IPS DF 6.9 (cell line): ENCODE data around the gene ARG1.

Source experiments
- DNase-seq: peaks from one replicate; pipeline ENCODE4 v3.0.0-alpha.2; 2013; ENCODE audit warnings: low read depth, low spot score
- H3K27ac ChIP-seq: one replicate; pipeline ENCODE4 v1.5.1; 2013; ENCODE audit warnings: low read length, control low read depth
- H3K27me3 ChIP-seq: 2 replicates; pipeline ENCODE4 v1.6.1; 2013; ENCODE audit warnings: mild to moderate bottlenecking, low read length; ENCODE audit not compliant: control insufficient read depth, insufficient read depth
- H3K36me3 ChIP-seq: 2 replicates; pipeline ENCODE4 v1.6.1; 2013; ENCODE audit warnings: low read length; ENCODE audit not compliant: control insufficient read depth, insufficient read depth
- H3K4me1 ChIP-seq: 2 replicates; pipeline ENCODE4 v1.6.1; 2013; ENCODE audit warnings: low read length; ENCODE audit not compliant: control insufficient read depth, insufficient read depth
- H3K4me3 ChIP-seq: 2 replicates; pipeline ENCODE4 v1.5.1; 2013; ENCODE audit warnings: mild to moderate bottlenecking, low read length
- H3K9me3 ChIP-seq: 2 replicates; pipeline ENCODE4 v1.6.1; 2013; ENCODE audit warnings: low read length, inconsistent platforms; ENCODE audit not compliant: control insufficient read depth, insufficient read depth
- WGBS: extraction: QIAGEN DNeasy Blood & Tissue Kit; methylation state at CpG from one replicate; pipeline ENCODE4 v1.1.7; 2013; ENCODE audit warnings: mixed read lengths, missing lambda C conversion rate; ENCODE audit not compliant: insufficient read length, insufficient coverage; 5-methylcytosine and 5-hydroxymethylcytosine counted together

Gene ARG1

DNA sequence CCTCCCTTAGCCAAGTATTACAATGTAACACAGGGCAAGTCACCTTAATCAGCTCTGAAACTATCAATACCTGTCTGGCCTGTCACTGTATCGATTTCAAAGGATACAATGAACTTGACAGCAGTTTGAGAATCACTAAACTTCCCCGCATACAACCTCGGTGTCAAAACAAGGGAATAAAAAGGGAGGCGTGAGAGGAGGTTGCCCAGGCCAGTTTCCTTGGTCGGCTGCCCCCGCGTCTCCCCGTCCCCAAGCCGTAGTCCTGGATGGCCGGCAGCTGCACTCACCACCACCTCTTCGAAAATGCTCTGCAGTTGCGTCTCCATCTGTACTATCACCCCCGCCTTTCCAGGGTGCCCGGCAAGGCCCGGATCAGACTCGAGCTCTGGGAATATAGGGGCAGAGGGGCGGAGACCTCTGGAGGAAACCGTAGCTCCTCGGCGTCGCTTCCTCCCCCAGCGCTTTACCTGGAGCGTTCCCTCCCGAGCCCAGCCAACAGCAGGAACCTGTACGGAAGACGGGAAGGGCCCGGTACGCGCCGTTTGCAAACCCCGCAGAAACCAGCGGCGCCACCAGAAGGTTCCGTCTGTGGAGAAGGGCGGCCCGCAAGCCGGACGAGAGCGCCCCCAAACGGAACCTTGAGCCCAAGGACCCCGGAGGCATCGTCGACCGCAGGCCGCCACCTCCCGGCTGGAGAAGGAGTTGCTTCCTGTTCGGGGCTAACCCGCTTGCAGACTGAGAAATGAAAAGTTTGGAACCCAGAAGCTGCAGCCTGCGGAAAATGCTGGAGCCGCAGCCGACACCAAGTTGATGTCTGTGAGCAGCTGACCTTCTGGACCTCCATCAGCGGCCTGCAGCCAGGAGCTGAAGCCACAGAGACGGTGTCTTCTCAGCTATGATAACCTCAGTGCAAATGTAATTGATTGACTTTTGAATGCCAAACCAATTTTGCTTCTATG lies 55.0 kb downstream of the ARG1 start, which contains the start of gene MED23:
Gene MED23 (minus strand): TSS at position 519 of the 959 bp plus-strand sequence. CDS start 193 bp downstream, at position 326.
- H3K4me3 ChIP-seq, result peak within 1 kb of the TSS; percentile 70; the same call in 1 of the 2 replicates

DNA sequence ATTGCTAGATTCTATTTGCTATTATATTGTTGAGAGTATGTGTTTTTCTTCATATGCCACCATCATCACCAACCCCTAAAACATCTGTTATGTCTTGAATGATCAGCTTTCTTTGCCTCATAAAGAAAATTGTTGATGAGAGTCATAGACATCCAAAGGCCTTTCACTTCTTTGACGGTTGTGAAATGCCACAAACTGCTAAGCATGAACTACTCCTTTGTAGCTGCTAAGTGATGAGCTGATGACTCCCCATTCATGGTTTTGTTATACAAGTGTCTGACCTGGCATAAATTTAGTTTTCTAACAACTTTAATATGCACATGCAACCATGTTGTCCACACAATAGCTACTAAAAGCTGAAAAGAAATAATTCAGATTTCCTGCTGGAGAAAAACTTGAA lies 55.7 kb downstream of the ARG1 start:
- Histone ChIP-seq H3K36me3 (no peaks in the 10 kb centered on the region; the same call in 1 of the 2 replicates), H3K4me3 (no peak overlapping the region), H3K27me3 (no peaks in the 10 kb centered on the region), H3K27ac (no peak overlapping the region), H3K9me3 (no peaks in the 10 kb centered on the region), H3K4me1 (no peaks in the 10 kb centered on the region)
- no CpG with 5 or more reads among the region's 1 CpG for WGBS
- no peak for DNase-seq

More for the DNA sequence above, 55.0 kb downstream of the ARG1 start, which contains the start of gene MED23:
- Histone ChIP-seq H3K27ac (no peak within 1 kb of the TSS), H3K9me3 (no peaks in the 10 kb centered on the region), H3K36me3 (no peaks in the 10 kb centered on the region; the same call in 1 of the 2 replicates), H3K4me1 (no peaks in the 10 kb centered on the region), H3K27me3 (no peaks in the 10 kb centered on the region)
- DNase-seq, result peak; percentile 80
- no CpG with 5 or more reads among the region's 53 CpGs for WGBS

DNA sequence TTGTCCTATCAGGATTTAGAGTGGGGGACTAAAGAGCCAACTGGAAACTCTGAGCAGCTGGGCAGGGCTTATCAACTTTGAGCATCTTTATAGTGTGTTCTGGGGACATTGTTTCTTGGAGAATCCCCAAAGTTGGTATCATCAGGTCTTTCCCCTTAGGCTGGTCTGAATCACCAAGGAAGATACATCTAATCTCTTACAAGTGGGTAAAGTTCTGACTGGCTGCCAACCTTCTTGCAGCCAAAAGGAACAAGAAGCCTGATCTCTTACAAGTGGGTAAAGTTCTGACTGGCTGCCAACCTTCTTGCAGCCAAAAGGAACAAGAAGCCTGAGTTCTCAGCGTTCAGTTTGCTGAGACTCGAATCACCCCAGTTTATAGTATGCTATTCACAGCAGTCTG lies 56.6 kb downstream of the ARG1 start:
- no peak for DNase-seq

DNA sequence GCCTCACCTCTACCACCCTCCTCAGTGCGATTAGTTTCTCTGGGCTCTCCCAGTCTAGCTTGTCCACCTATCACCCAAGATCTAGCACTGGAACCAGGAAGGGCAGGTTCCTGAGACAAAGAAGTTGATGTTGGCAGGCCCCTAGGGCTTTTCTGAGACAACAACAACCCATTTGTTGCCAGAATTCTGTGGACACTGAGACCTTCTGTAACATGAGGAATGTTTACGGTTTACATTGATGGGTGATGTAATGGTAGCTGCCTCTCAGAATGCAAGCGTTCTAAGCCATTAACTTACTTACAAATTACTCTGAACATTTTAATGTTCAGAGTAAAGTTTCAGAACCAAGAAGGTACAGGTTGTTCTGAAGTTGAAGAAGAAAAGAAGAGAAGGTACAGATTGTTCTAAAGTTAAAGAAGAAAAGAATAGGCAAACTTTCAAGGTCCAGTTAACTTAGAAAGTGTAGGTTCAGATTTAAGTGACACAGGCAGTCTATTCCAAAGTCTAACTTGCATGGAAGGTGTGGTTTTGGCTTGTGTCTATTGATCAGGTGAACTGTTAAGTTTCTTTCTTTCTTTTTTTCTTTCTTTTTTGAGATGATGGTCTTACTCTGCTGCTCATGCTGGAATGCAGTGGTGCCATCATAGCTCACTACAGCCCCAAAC lies 58.7 kb downstream of the ARG1 start:
- Histone ChIP-seq H3K27ac (no peak overlapping the region), H3K9me3 (no peaks in the 10 kb centered on the region), H3K4me1 (no peaks in the 10 kb centered on the region), H3K4me3 (no peak overlapping the region), H3K36me3 (no peaks in the 10 kb centered on the region), H3K27me3 (no peaks in the 10 kb centered on the region)
- DNase-seq, result no peak
- WGBS, result no CpG with 5 or more reads among the region's 3 CpGs

More for the DNA sequence above, 56.6 kb downstream of the ARG1 start:
- Histone ChIP-seq H3K9me3 (no peaks in the 10 kb centered on the region), H3K27me3 (no peaks in the 10 kb centered on the region), H3K36me3 (no peaks in the 10 kb centered on the region), H3K4me1 (no peaks in the 10 kb centered on the region), H3K4me3 (no peak overlapping the region), H3K27ac (no peak overlapping the region)
- no CpG with 5 or more reads among the region's 2 CpGs for WGBS
